Neural cell (in vitro differentiated cells): ENCODE results near the gene TMEM86A. TPM values are rescaled to one million over a fixed set of nuclear protein-coding genes. Genes with fewer than 3 reads are reported as not detected.
"Not testable (repeated sequence)": the region's sequence is repeated elsewhere in the genome, so short reads cannot be mapped to it uniquely, and the experiment has no call there.

Source experiments
- H2AFZ ChIP-seq: fragments of 200-600, 300-800 bp; sonication (generic), shearing (Covaris generic); 2 replicates; pipeline ENCODE4 v1.6.0; 2014; ENCODE audit warnings: low read depth, mild to moderate bottlenecking, antibody characterized with exemption, low read length, moderate library complexity
- H3F3A ChIP-seq: fragments of 200-600 bp; shearing (Covaris generic); 2 replicates; pipeline ENCODE4 v1.6.1; 2016; ENCODE audit warnings: mild to moderate bottlenecking, moderate library complexity, mixed read lengths, antibody characterized with exemption, low read length; ENCODE audit not compliant: insufficient read depth, poor library complexity, severe bottlenecking
- H3K27ac ChIP-seq: fragments of 200-600, 300-800 bp; sonication (generic), shearing (Covaris generic); 2 replicates; pipeline ENCODE4 v1.5.1; 2014; ENCODE audit warnings: mild to moderate bottlenecking, low read length, moderate library complexity
- H3K27me3 ChIP-seq: fragments of 300-800, 200-600 bp; sonication (generic), shearing (Covaris generic); 2 replicates; pipeline ENCODE4 v1.6.0; 2014; ENCODE audit warnings: mild to moderate bottlenecking, low read depth, low read length, moderate library complexity; ENCODE audit not compliant: insufficient read depth
- H3K36me3 ChIP-seq: fragments of 300-800, 200-600 bp; sonication (generic), shearing (Covaris generic); 2 replicates; pipeline ENCODE4 v1.5.1; 2014; ENCODE audit warnings: mild to moderate bottlenecking, antibody characterized with exemption, low read length, moderate library complexity; ENCODE audit not compliant: insufficient read depth
- H3K4me2 ChIP-seq: fragments of 300-800, 200-600 bp; sonication (generic), shearing (Covaris generic); 2 replicates; pipeline ENCODE4 v1.6.0; 2014; ENCODE audit warnings: mild to moderate bottlenecking, low read length
- H3K4me3 ChIP-seq: fragments of 300-800, 200-600 bp; sonication (generic), shearing (Covaris generic); 2 replicates; pipeline ENCODE4 v1.5.1; 2014; ENCODE audit warnings: mild to moderate bottlenecking, low read length, moderate library complexity
- H3K79me2 ChIP-seq: fragments of 200-600 bp; shearing (Covaris generic); replicated peaks from 2 replicates; pipeline ENCODE4 v1.6.0; 2014; ENCODE audit warnings: mild to moderate bottlenecking, low read length, moderate library complexity; ENCODE audit not compliant: insufficient read depth
- H3K9ac ChIP-seq: fragments of 300-800, 200-600 bp; sonication (generic), shearing (Covaris generic); 2 replicates; pipeline ENCODE4 v1.6.1; 2016; ENCODE audit warnings: mild to moderate bottlenecking, low read length, mixed read lengths
- H3K9me2 ChIP-seq: fragments of 200-600 bp; shearing (Covaris generic); 2 replicates; pipeline ENCODE4 v1.6.1; 2016; ENCODE audit warnings: mild to moderate bottlenecking, low read length, mixed read lengths; ENCODE audit not compliant: insufficient read depth
- H3K9me3 ChIP-seq: fragments of 200-600, 300-800 bp; sonication (generic), shearing (Covaris generic); 2 replicates; pipeline ENCODE4 v1.6.1; 2016; ENCODE audit warnings: mild to moderate bottlenecking, mixed run types, low read length, moderate library complexity, mixed read lengths
- H4K20me1 ChIP-seq: fragments of 200-600 bp; shearing (Covaris generic); 2 replicates; pipeline ENCODE4 v1.6.1; 2016; ENCODE audit warnings: mild to moderate bottlenecking, mixed run types; ENCODE audit not compliant: insufficient read depth
- EP300 ChIP-seq: fragments of 450-650 bp; conservative IDR thresholded peaks from 2 replicates; pipeline ENCODE4 v1.6.1; 2014; ENCODE audit warnings: antibody characterized with exemption, mild to moderate bottlenecking, moderate library complexity; ENCODE audit not compliant: poor library complexity, severe bottlenecking
- EZH2 ChIP-seq: fragments of 200-600, 300-800 bp; shearing (Covaris generic), sonication (generic); IDR thresholded peaks from 2 replicates; pipeline ENCODE4 v1.6.1; 2014; ENCODE audit warnings: antibody characterized with exemption, low read length, borderline replicate concordance, mild to moderate bottlenecking; ENCODE audit not compliant: insufficient read depth, poor library complexity, severe bottlenecking
- MXI1 ChIP-seq: fragments of 450-650 bp; conservative IDR thresholded peaks from 2 replicates; pipeline ENCODE4 v1.6.1; 2014; ENCODE audit warnings: antibody characterized with exemption, mild to moderate bottlenecking; ENCODE audit not compliant: poor library complexity, severe bottlenecking
- POLR2AphosphoS5 ChIP-seq: IDR thresholded peaks from 2 replicates; pipeline ENCODE4 v1.6.1; 2012
- RAD21 ChIP-seq: fragments of 450-650 bp; conservative IDR thresholded peaks from 2 replicates; pipeline ENCODE4 v1.6.1; 2014; ENCODE audit warnings: antibody characterized with exemption, mild to moderate bottlenecking, moderate library complexity
- REST ChIP-seq: IDR thresholded peaks from 2 replicates; pipeline ENCODE4 v1.6.1; 2012; ENCODE audit warnings: borderline replicate concordance
- SMC3 ChIP-seq: fragments of 450-650 bp; conservative IDR thresholded peaks from 2 replicates; pipeline ENCODE4 v1.6.1; 2014; ENCODE audit warnings: antibody characterized with exemption, mild to moderate bottlenecking, moderate library complexity; ENCODE audit not compliant: poor library complexity
- TAF1 ChIP-seq: IDR thresholded peaks from 2 replicates; pipeline ENCODE4 v1.6.1; 2012; ENCODE audit warnings: low read depth
- polyA plus RNA-seq: library from polyadenylated mRNA; depleted of rRNA; stranded (reverse); fragments of >200 nt; gene quantifications from 2 replicates; pipeline ENCODE4 v1.2.3, GENCODE V29; 2014
- TF ChIP-seq, protein P1 (sequence below): fragments of 450-650 bp; IDR thresholded peaks from 2 replicates; pipeline ENCODE4 v1.5.1; 2014; ENCODE audit warnings: antibody characterized with exemption, mild to moderate bottlenecking, moderate library complexity; ENCODE audit not compliant: poor library complexity, severe bottlenecking

The TMEM86A gene
- polyA plus RNA-seq, 1 donor from 2014 or later: 3.3 TPM

- Histone ChIP-seq H3K27ac (no peak overlapping the region), H3K9ac (no peak overlapping the region), H3K27me3 (no peaks in the 10 kb centered on the region), H3K79me2 (no peaks in the 10 kb centered on the region), H3K4me3 (no peak overlapping the region), H3K4me2 (no peak overlapping the region), H3F3A (no peaks in the 10 kb centered on the region), H3K36me3 (no peaks in the 10 kb centered on the region), H2AFZ (no peak overlapping the region), H4K20me1 (no peaks in the 10 kb centered on the region), H3K9me3 (no peaks in the 10 kb centered on the region), H3K9me2 (no peaks in the 10 kb centered on the region)
- TF ChIP-seq EP300 (no peak), MXI1 (no peak), REST (no peak), POLR2AphosphoS5 (no peak), TAF1 (no peak), SMC3 (no peak), EZH2 (no peak), RAD21 (no peak)
- TF ChIP-seq, protein P1, sequence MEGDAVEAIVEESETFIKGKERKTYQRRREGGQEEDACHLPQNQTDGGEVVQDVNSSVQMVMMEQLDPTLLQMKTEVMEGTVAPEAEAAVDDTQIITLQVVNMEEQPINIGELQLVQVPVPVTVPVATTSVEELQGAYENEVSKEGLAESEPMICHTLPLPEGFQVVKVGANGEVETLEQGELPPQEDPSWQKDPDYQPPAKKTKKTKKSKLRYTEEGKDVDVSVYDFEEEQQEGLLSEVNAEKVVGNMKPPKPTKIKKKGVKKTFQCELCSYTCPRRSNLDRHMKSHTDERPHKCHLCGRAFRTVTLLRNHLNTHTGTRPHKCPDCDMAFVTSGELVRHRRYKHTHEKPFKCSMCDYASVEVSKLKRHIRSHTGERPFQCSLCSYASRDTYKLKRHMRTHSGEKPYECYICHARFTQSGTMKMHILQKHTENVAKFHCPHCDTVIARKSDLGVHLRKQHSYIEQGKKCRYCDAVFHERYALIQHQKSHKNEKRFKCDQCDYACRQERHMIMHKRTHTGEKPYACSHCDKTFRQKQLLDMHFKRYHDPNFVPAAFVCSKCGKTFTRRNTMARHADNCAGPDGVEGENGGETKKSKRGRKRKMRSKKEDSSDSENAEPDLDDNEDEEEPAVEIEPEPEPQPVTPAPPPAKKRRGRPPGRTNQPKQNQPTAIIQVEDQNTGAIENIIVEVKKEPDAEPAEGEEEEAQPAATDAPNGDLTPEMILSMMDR: no peak
Measured at GRCh38 chr11:18684267-18684666, 14.3 kb upstream of the TMEM86A start.

DNA sequence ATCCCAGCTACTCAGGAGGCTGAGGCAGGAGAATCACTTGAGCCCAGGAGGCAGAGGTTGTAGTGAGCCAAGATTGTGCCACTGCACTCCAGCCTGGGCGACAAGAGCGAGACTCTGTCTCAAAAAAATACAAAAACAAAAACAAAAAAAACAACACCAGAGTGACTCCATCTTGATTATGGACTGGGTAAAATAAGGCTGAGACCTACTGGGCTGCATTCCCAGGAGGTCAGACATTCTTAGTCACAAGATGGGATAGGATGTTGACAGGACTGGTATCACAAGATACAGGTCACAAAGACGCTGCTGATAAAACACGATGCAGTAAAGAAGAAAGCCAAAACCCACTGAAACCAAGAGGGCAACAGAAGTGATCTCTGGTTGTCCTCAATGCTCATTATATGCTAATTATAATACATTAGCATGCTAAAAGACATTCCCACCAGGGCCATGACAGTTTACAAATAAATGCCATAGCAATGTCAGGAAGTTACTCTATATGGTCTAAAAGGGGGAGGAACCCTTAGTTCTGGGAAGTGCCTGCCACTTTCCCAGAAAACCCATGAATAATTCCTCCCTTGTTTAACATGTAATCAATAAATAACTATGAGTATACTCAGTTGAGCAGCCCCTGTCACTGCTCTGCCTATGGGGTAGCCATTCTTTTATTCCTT is 7.0 kb upstream of the TMEM86A start:
- not testable (repeated sequence) for H3K4me2 ChIP-seq, H3K27me3 ChIP-seq, H3K36me3 ChIP-seq, H3K4me3 ChIP-seq, H3K79me2 ChIP-seq, H2AFZ ChIP-seq, H3K27ac ChIP-seq, H4K20me1 ChIP-seq, H3F3A ChIP-seq, H3K9ac ChIP-seq, H3K9me2 ChIP-seq, H3K9me3 ChIP-seq
